GM23338 (cell line): ENCODE measurements around the gene AOC2. TPM values are rescaled to one million over a fixed set of nuclear protein-coding genes. Genes with fewer than 3 reads are reported as not detected.

Source experiments
- ATAC-seq: fragments of 200-7000 bp; cut with Tn5 transposase; 3 replicates; pipeline ENCODE4 v1.9.1; 2020
- DNase-seq: peaks from one replicate; pipeline ENCODE4 v3.0.0-alpha.2; 2015; ENCODE audit warnings: low spot score
- H2AFZ ChIP-seq: fragments of 200-600 bp; sonication (generic); 2 replicates; pipeline ENCODE4 v1.8.0; 2016; ENCODE audit warnings: antibody characterized with exemption, mild to moderate bottlenecking, moderate library complexity
- H3F3A ChIP-seq: fragments of 200-600 bp; sonication (generic); replicated peaks from 2 replicates; pipeline ENCODE4 v1.8.0; 2017; ENCODE audit warnings: antibody characterized with exemption, mixed run types, low read depth
- H3K27ac ChIP-seq: fragments of 200-600 bp; sonication (generic); 2 replicates; pipeline ENCODE4 v1.6.1; 2016; ENCODE audit warnings: low read depth
- H3K27me3 ChIP-seq: fragments of 200-600 bp; sonication (generic); 2 replicates; pipeline ENCODE4 v1.8.0; 2016; ENCODE audit warnings: mild to moderate bottlenecking, mixed run types, moderate library complexity; ENCODE audit not compliant: insufficient read depth
- H3K36me3 ChIP-seq: fragments of 200-600 bp; sonication (generic); 2 replicates; pipeline ENCODE4 v1.8.0; 2016; ENCODE audit warnings: mild to moderate bottlenecking; ENCODE audit not compliant: insufficient read depth
- H3K4me1 ChIP-seq: fragments of 200-600 bp; sonication (generic); 2 replicates; pipeline ENCODE4 v1.8.0; 2016; ENCODE audit warnings: mild to moderate bottlenecking, moderate library complexity; ENCODE audit not compliant: insufficient read depth
- H3K4me2 ChIP-seq: fragments of 200-600 bp; sonication (generic); 2 replicates; pipeline ENCODE4 v1.7.1; 2017; ENCODE audit warnings: mixed run types
- H3K4me3 ChIP-seq: fragments of 200-600 bp; sonication (generic); 2 replicates; pipeline ENCODE4 v1.6.1; 2016; ENCODE audit warnings: mixed run types
- H3K79me2 ChIP-seq: fragments of 200-600 bp; sonication (generic); replicated peaks from 2 replicates; pipeline ENCODE4 v1.8.0; 2017; ENCODE audit warnings: mild to moderate bottlenecking; ENCODE audit not compliant: insufficient read depth
- H3K9me2 ChIP-seq: fragments of 200-600 bp; sonication (generic); 2 replicates; pipeline ENCODE4 v1.8.0; 2017; ENCODE audit not compliant: insufficient read depth
- H4K20me1 ChIP-seq: fragments of 200-600 bp; sonication (generic); replicated peaks from 2 replicates; pipeline ENCODE4 v1.8.0; 2017; ENCODE audit warnings: mild to moderate bottlenecking; ENCODE audit not compliant: insufficient read depth
- H3K27ac Mint-ChIP-seq: 2 replicates; pipeline ENCODE4 v1.8.0; 2020; ENCODE audit warnings: inconsistent platforms, mild to moderate bottlenecking, moderate library complexity, mixed read lengths
- H3K27me3 Mint-ChIP-seq: 3 replicates; pipeline ENCODE4 v1.8.0; 2022; ENCODE audit warnings: low read depth, mild to moderate bottlenecking, moderate library complexity, mixed read lengths, inconsistent platforms; ENCODE audit not compliant: insufficient read depth, poor library complexity
- H3K36me3 Mint-ChIP-seq: 3 replicates; pipeline ENCODE4 v1.8.0; 2021; ENCODE audit warnings: low read depth, mild to moderate bottlenecking, inconsistent platforms, moderate library complexity, mixed read lengths
- H3K4me1 Mint-ChIP-seq: 3 replicates; pipeline ENCODE4 v1.8.0; 2020; ENCODE audit warnings: mild to moderate bottlenecking, inconsistent platforms, mixed read lengths
- H3K4me3 Mint-ChIP-seq: 3 replicates; pipeline ENCODE4 v1.8.0; 2021; ENCODE audit warnings: moderate library complexity, mild to moderate bottlenecking, inconsistent platforms, mixed read lengths
- H3K9me3 Mint-ChIP-seq: 3 replicates; pipeline ENCODE4 v1.8.0; 2020; ENCODE audit warnings: moderate library complexity, mild to moderate bottlenecking, inconsistent platforms, mixed read lengths
- CREB1 ChIP-seq: fragments of 250-450 bp; sonication (Bioruptor Pico); IDR thresholded peaks from 2 replicates; pipeline ENCODE4 v1.5.0; 2020; ENCODE audit warnings: low read depth, mild to moderate bottlenecking, moderate library complexity
- CTCF ChIP-seq, 2 experiments: fragments of 200-600 bp in 1 of 2; sonication (generic) in 1 of 2; conservative IDR thresholded peaks; 2 replicates each; pipeline versions ENCODE4 v1.5.1 to v1.6.1; 2016 to 2017; ENCODE audit warnings: antibody characterized with exemption in 2 of 2, low read depth in 2 of 2, mild to moderate bottlenecking in 2 of 2, moderate library complexity in 1 of 2
- ETS1 ChIP-seq: IDR thresholded peaks from 2 replicates; pipeline ENCODE4 v1.6.1; 2016; ENCODE audit warnings: antibody characterized with exemption
- EZH2 ChIP-seq: fragments of 200-600 bp; sonication (generic); IDR thresholded peaks from one replicate; pipeline ENCODE4 v1.8.0; 2017; ENCODE audit warnings: antibody characterized with exemption, mild to moderate bottlenecking, low read depth; ENCODE audit not compliant: unreplicated experiment
- EZH2phosphoT487 ChIP-seq: fragments of 200-600 bp; sonication (generic); IDR thresholded peaks from one replicate; pipeline ENCODE4 v1.8.1; 2018; ENCODE audit warnings: antibody characterized with exemption; ENCODE audit not compliant: unreplicated experiment
- JUNB ChIP-seq: IDR thresholded peaks from one replicate; pipeline ENCODE4 v1.6.1; 2016; ENCODE audit warnings: antibody characterized with exemption; ENCODE audit not compliant: unreplicated experiment
- NANOG ChIP-seq: IDR thresholded peaks from 2 replicates; pipeline ENCODE4 v1.6.1; 2016; ENCODE audit warnings: antibody characterized with exemption, borderline replicate concordance
- POLR2AphosphoS5 ChIP-seq: IDR thresholded peaks from 2 replicates; pipeline ENCODE4 v1.6.1; 2016; ENCODE audit warnings: antibody characterized with exemption, low read depth
- REST ChIP-seq: IDR thresholded peaks from one replicate; pipeline ENCODE4 v1.6.1; 2018; ENCODE audit warnings: antibody characterized with exemption; ENCODE audit not compliant: unreplicated experiment
- STAT1 ChIP-seq: IDR thresholded peaks from one replicate; pipeline ENCODE4 v1.6.1; 2016; ENCODE audit warnings: antibody characterized with exemption; ENCODE audit not compliant: unreplicated experiment
- ZNF114 ChIP-seq: fragments of 250-450 bp; sonication (Bioruptor Pico); IDR thresholded peaks from 2 replicates; pipeline ENCODE4 v1.5.0; 2020; ENCODE audit warnings: mild to moderate bottlenecking, moderate library complexity
- ZNF331 ChIP-seq: fragments of 250-450 bp; sonication (Bioruptor Pico); IDR thresholded peaks from 2 replicates; pipeline ENCODE4 v1.5.0; 2020; ENCODE audit warnings: low read depth, mild to moderate bottlenecking, moderate library complexity
- ZNF462 ChIP-seq: fragments of 250-450 bp; sonication (Bioruptor Pico); IDR thresholded peaks from 2 replicates; pipeline ENCODE4 v1.5.0; 2020; ENCODE audit warnings: mild to moderate bottlenecking, moderate library complexity
- polyA plus RNA-seq: library from polyadenylated mRNA; unstranded; fragments of >200 nt; fragmentation: Nextera tagmentation; extraction: Ambion mirVana; gene quantifications from 2 replicates; pipeline ENCODE4 v1.2.1, GENCODE V29; 2016
- total RNA-seq: library from RNA; depleted of rRNA; stranded (reverse); fragments of >200 nt; shearing (Covaris generic); gene quantifications from 2 replicates; pipeline ENCODE4 v1.2.3, GENCODE V29; 2014

Gene AOC2
- total and polyA plus RNA-seq, 2 experiments from 2014 or later: 2.0 to 5.8 TPM

- no peaks in the 10 kb centered on the region for H3K79me2 ChIP-seq
- H4K20me1 ChIP-seq: no peaks in the 10 kb centered on the region
- H3K27ac Mint-ChIP-seq: no peak overlapping the region
- H3K27ac ChIP-seq: no peak overlapping the region
- no peak overlapping the region for H3K4me3 Mint-ChIP-seq
- H3K9me3 Mint-ChIP-seq: no peaks in the 10 kb centered on the region; the same call in 1 of the 3 replicates
- peaks cover 4% of the 10 kb centered on the region for H3K27me3 Mint-ChIP-seq
- TF ChIP-seq POLR2AphosphoS5: no peak
- TF ChIP-seq NANOG: no peak
- no peak for TF ChIP-seq REST
- TF ChIP-seq ZNF331 (CRISPR knock-in tag): no peak
- TF ChIP-seq ETS1: no peak
- no peak for TF ChIP-seq JUNB
- TF ChIP-seq EZH2: no peak
- no peak for TF ChIP-seq CTCF (conservative IDR thresholded peaks at IDR 0.05; ENCODE audit: low read depth in 2 of 2)
- no peak for TF ChIP-seq CREB1
- no peak for TF ChIP-seq ZNF114 (CRISPR knock-in tag)
- TF ChIP-seq EZH2phosphoT487: no peak
- TF ChIP-seq STAT1: no peak
- TF ChIP-seq ZNF462 (CRISPR knock-in tag): no peak
- H3K27me3 ChIP-seq: no peaks in the 10 kb centered on the region
- H3K36me3 ChIP-seq: no peaks in the 10 kb centered on the region
- no peak for DNase-seq
- H3K4me2 ChIP-seq: no peak overlapping the region
- H2AFZ ChIP-seq: no peak overlapping the region
- H3F3A ChIP-seq: no peaks in the 10 kb centered on the region
- peaks cover 2% of the 10 kb centered on the region; the same call in 1 of the 3 replicates for H3K4me1 Mint-ChIP-seq
- H3K4me1 ChIP-seq: no peaks in the 10 kb centered on the region
- H3K36me3 Mint-ChIP-seq: no peaks in the 10 kb centered on the region; the same call in 1 of the 3 replicates
- H3K9me2 ChIP-seq: no peaks in the 10 kb centered on the region
- no peak for ATAC-seq
- H3K4me3 ChIP-seq: no peak overlapping the region
These were observed 10.7 kb downstream of the AOC2 start for GRCh38 chr17:42855048-42855596.
